HCT116 (cell line): Measurements from ENCODE around the gene CCDC24. TPM values are rescaled to one million over a fixed set of nuclear protein-coding genes. Genes with fewer than 3 reads are reported as not detected.

ENCODE experiments used
- ATAC-seq: fragments of 200-7000 bp; cut with Tn5 transposase; 2 replicates; pipeline ENCODE4 v1.9.1; 2020; ENCODE audit warnings: mild to moderate bottlenecking, moderate library complexity
- BruUV-seq: library from RNA; stranded (reverse); fragments of 400-500 nt; replicated peaks from 2 replicates; lab custom pipeline; 2021; lab: Mats Ljungman, UMichigan
- CTCF ChIA-PET: fragments of 300-600 bp; sonication (Branson Sonifier 250); formaldehyde crosslinking; loops from one replicate; lab custom pipeline; 2021; ENCODE audit warnings: antibody characterized with exemption; lab: Charles Lee
- POLR2A ChIA-PET: fragments of 300-600, 350-600 bp; sonication (Branson Sonifier 250); formaldehyde crosslinking; loops from one replicate; lab custom pipeline; 2021; ENCODE audit warnings: antibody characterized with exemption; lab: Charles Lee
- RAD21 ChIA-PET, 2 experiments: fragments of 300-600 bp; sonication (Branson Sonifier 250); formaldehyde crosslinking; loops; one replicate each; lab custom pipeline; 2023; ENCODE audit warnings: low total read pairs in 2 of 2; ENCODE audit not compliant: uncharacterized antibody in 2 of 2, unreplicated experiment in 2 of 2, low non-redundant PET in 1 of 2; lab: Charles Lee
- DNase-seq: peaks from one replicate; pipeline ENCODE4 v3.0.0-alpha.2; 2010; ENCODE audit warnings: low read depth, low spot score
- H2AFZ ChIP-seq: fragments of 200-600 bp; shearing (Covaris generic), sonication (generic); 2 replicates; pipeline ENCODE4 v1.6.1; 2017; ENCODE audit warnings: low read depth, mixed run types, mixed read lengths, antibody characterized with exemption, low read length; ENCODE audit not compliant: poor library complexity, severe bottlenecking
- H3K27ac ChIP-seq: 2 replicates; pipeline ENCODE4 v1.5.1; 2012; ENCODE audit warnings: low read depth, low read length
- H3K27me3 ChIP-seq: fragments of 200-600 bp; sonication (generic); 2 replicates; pipeline ENCODE4 v1.6.1; 2016; ENCODE audit warnings: mixed run types, low read length, mixed read lengths; ENCODE audit not compliant: insufficient read depth
- H3K36me3 ChIP-seq, 2 experiments: fragments of 200-500 bp in 1 of 2; fragments of 200-600 bp in 1 of 2; sonication (Bioruptor generic) in 1 of 2; sonication (generic) in 1 of 2; 2 replicates each; pipeline versions ENCODE4 v1.5.1 to v1.6.1; 2014 to 2016; ENCODE audit warnings: low read length in 2 of 2, inconsistent platforms in 1 of 2, mixed read lengths in 1 of 2, mixed run types in 1 of 2; ENCODE audit not compliant: insufficient read depth in 2 of 2, control insufficient read depth in 1 of 2
- H3K4me1 ChIP-seq, 2 experiments: fragments of 200-600 bp in 1 of 2; sonication (generic) in 1 of 2; 2 replicates each; pipeline versions ENCODE4 v1.5.1 to v1.6.1; 2012 to 2017; ENCODE audit warnings: low read length in 2 of 2, inconsistent platforms in 1 of 2, mild to moderate bottlenecking in 1 of 2, mixed read lengths in 1 of 2, mixed run types in 1 of 2, moderate library complexity in 1 of 2; ENCODE audit not compliant: insufficient read depth in 2 of 2, control insufficient read depth in 1 of 2
- H3K4me2 ChIP-seq: fragments of 200-600 bp; sonication (generic); 2 replicates; pipeline ENCODE4 v1.6.1; 2017; ENCODE audit warnings: mixed run types, low read length, mixed read lengths
- H3K4me3 ChIP-seq, 2 experiments: fragments of 200-600 bp in 1 of 2; sonication (generic) in 1 of 2; replicated peaks in 1 of 2; 2 replicates each; pipeline ENCODE4 v1.5.1; 2011 to 2016; ENCODE audit warnings: low read length in 2 of 2, control low read depth in 1 of 2, low read depth in 1 of 2, mild to moderate bottlenecking in 1 of 2, mixed read lengths in 1 of 2, mixed run types in 1 of 2
- H3K79me2 ChIP-seq: fragments of 200-600 bp; sonication (generic); 2 replicates; pipeline ENCODE4 v1.6.1; 2017; ENCODE audit warnings: mild to moderate bottlenecking, mixed run types, low read length, moderate library complexity, mixed read lengths; ENCODE audit not compliant: insufficient read depth
- H3K9ac ChIP-seq: fragments of 200-600 bp; sonication (generic); 2 replicates; pipeline ENCODE4 v1.6.1; 2016; ENCODE audit warnings: low read length, mixed read lengths
- H3K9me2 ChIP-seq: fragments of 200-600 bp; sonication (generic), shearing (Covaris generic); 2 replicates; pipeline ENCODE4 v1.6.1; 2017; ENCODE audit warnings: mixed run types, mild to moderate bottlenecking, moderate library complexity; ENCODE audit not compliant: insufficient read depth
- H3K9me3 ChIP-seq, 2 experiments: fragments of 200-500 bp in 1 of 2; fragments of 200-600 bp in 1 of 2; sonication (Bioruptor generic) in 1 of 2; sonication (generic) in 1 of 2; 2 replicates each; pipeline ENCODE4 v1.6.1; 2014 to 2017; ENCODE audit warnings: low read length in 2 of 2, mixed read lengths in 2 of 2, inconsistent platforms in 1 of 2, low read depth in 1 of 2, mild to moderate bottlenecking in 1 of 2, mixed run types in 1 of 2, moderate library complexity in 1 of 2; ENCODE audit not compliant: control insufficient read depth in 1 of 2, insufficient read depth in 1 of 2
- H4K20me1 ChIP-seq: fragments of 200-600 bp; sonication (generic), shearing (Covaris generic); 2 replicates; pipeline ENCODE4 v1.6.1; 2017; ENCODE audit warnings: mixed run types, mild to moderate bottlenecking, moderate library complexity; ENCODE audit not compliant: insufficient read depth
- ELF1 ChIP-seq: IDR thresholded peaks from 2 replicates; pipeline ENCODE4 v1.6.1; 2012; ENCODE audit warnings: low read depth, borderline replicate concordance
- EZH2 ChIP-seq: fragments of 200-600 bp; sonication (generic); IDR thresholded peaks from 2 replicates; pipeline ENCODE4 v1.6.1; 2017; ENCODE audit warnings: antibody characterized with exemption, mixed run types
- EZH2phosphoT487 ChIP-seq: fragments of 200-600 bp; IDR thresholded peaks from 2 replicates; pipeline ENCODE4 v1.6.1; 2018; ENCODE audit warnings: antibody characterized with exemption, borderline replicate concordance
- FOSL1 ChIP-seq: IDR thresholded peaks from 2 replicates; pipeline ENCODE4 v1.6.1; 2012; ENCODE audit warnings: low read depth
- POLR2AphosphoS5 ChIP-seq: IDR thresholded peaks from 2 replicates; pipeline ENCODE4 v1.6.1; 2011; ENCODE audit warnings: mild to moderate bottlenecking, low read depth, low read length, moderate library complexity
- RAD21 ChIP-seq: IDR thresholded peaks from 2 replicates; pipeline ENCODE4 v1.6.1; 2012; ENCODE audit warnings: low read depth, mild to moderate bottlenecking
- SIN3A ChIP-seq: IDR thresholded peaks from 2 replicates; pipeline ENCODE4 v1.6.1; 2012; ENCODE audit warnings: low read depth
- SP1 ChIP-seq: IDR thresholded peaks from 2 replicates; pipeline ENCODE4 v1.6.1; 2012; ENCODE audit warnings: low read depth
- SRF ChIP-seq: IDR thresholded peaks from 2 replicates; pipeline ENCODE4 v1.6.1; 2012; ENCODE audit warnings: low read depth
- TCF7L2 ChIP-seq: IDR thresholded peaks from 2 replicates; pipeline ENCODE4 v1.7.0; 2011; ENCODE audit warnings: borderline replicate concordance, inconsistent platforms; ENCODE audit not compliant: insufficient read depth, insufficient read length; ENCODE audit errors: extremely low read depth
- YY1 ChIP-seq: IDR thresholded peaks from 2 replicates; pipeline ENCODE4 v1.6.1; 2011; ENCODE audit warnings: low read length, low read depth, moderate library complexity, mild to moderate bottlenecking; ENCODE audit not compliant: insufficient replicate concordance; ENCODE audit errors: extremely low read depth
- ZFX ChIP-seq: fragments of 450-650 bp; IDR thresholded peaks from 2 replicates; pipeline ENCODE4 v1.6.1; 2017
- intact Hi-C: fragments of 100-400 bp; cut with micrococcal nuclease; formaldehyde crosslinking; loops from 2 replicates; pipeline ENCODE4 v1.10.0; 2022
- total RNA-seq: library from RNA; stranded (reverse); gene quantifications from one replicate; pipeline ENCODE4 v1.2.1, GENCODE V29; 2021; ENCODE audit not compliant: unreplicated experiment
- TF ChIP-seq, protein P1 (sequence below): IDR thresholded peaks from 2 replicates; pipeline ENCODE4 v1.6.1; 2012
- TF ChIP-seq, protein P2 (sequence below): IDR thresholded peaks from 2 replicates; pipeline ENCODE4 v1.6.1; 2012

CCDC24 gene
- total RNA-seq, 1 experiment from 2014 or later, result 23.3 TPM

DNA sequence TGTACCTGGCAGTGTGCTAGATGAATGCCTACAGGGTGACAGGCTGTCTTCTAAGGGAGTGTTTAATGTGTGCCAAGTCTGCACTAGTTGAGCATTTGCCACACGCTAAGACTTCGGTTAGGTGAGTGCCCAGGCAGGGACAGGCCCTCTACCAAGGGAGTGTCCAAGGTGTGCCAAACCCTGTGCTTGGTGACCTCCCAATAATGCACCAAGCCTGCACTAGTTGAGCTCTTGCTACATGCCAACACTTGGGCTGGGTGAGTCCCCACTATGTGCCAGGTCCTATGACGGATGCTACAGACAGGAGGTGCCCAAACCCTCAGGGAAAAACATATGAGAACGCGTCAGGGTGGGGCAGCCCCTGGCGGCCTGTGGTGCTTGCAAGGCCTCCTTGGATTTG is 29.1 kb downstream of the CCDC24 start (continued):
- TF ChIP-seq SRF (no peak), ELF1 (no peak), POLR2AphosphoS5 (no peak)

DNA sequence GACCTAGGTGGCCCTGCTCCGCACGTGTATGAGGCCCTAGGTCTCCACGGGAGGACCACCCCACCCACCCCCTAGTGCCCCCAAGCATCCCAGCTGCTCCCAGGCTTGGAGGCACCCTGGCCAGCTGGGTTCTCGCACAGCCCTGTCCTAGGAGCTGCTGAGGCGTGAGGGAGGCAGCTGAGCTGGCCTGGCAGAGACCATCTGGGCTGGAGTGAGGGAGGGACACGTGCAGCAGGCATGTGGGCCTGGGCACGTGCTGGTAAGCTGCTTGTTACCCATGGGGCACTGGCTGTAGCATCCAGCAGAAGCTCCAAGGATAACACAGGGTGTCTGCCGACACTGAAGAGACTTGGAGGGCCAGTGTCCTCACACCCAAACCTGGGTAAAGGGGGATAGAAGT is 29.8 kb downstream of the CCDC24 start:
- ChIA-PET CTCF (no interaction called here), RAD21 (no interaction called here), POLR2A (interaction anchor here (1.3 kb wide), 1 partner anchor 10 kb away, joined by 4 read pairs; the partner anchor contains the start of gene SLC6A9)
- Histone ChIP-seq H3K27me3 (no peaks in the 10 kb centered on the region), H3K4me1 (no peaks in the 10 kb centered on the region), H3K9me3 (no peaks in the 10 kb centered on the region), H4K20me1 (no peaks in the 10 kb centered on the region), H3K79me2 (no peaks in the 10 kb centered on the region), H2AFZ (no peak overlapping the region), H3K9me2 (no peaks in the 10 kb centered on the region), H3K27ac (no peak overlapping the region), H3K36me3 (no peaks in the 10 kb centered on the region), H3K9ac (no peak overlapping the region), H3K4me2 (no peak overlapping the region), H3K4me3 (no peak overlapping the region)
- TF ChIP-seq EZH2phosphoT487, result no peak
- TF ChIP-seq YY1, result no peak
- TF ChIP-seq SRF, result no peak
- no peak for TF ChIP-seq SP1
- no peak for TF ChIP-seq ZFX
- no peak for TF ChIP-seq TCF7L2
- TF ChIP-seq, protein P1, sequence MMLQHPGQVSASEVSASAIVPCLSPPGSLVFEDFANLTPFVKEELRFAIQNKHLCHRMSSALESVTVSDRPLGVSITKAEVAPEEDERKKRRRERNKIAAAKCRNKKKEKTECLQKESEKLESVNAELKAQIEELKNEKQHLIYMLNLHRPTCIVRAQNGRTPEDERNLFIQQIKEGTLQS, result no peak
- no peak for TF ChIP-seq POLR2AphosphoS5
- TF ChIP-seq FOSL1, result no peak
- no peak for TF ChIP-seq RAD21
- TF ChIP-seq, protein P2, sequence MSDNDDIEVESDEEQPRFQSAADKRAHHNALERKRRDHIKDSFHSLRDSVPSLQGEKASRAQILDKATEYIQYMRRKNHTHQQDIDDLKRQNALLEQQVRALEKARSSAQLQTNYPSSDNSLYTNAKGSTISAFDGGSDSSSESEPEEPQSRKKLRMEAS, result no peak
- TF ChIP-seq SIN3A, result no peak
- no peak for TF ChIP-seq EZH2
- no TSS peak for BruUV-seq
- intact Hi-C loops, result no loop called here
- DNase-seq (no peak), ATAC-seq (no peak)
